Non-pigmented ciliary epithelial cell (primary cell): ENCODE measurements around the gene EPS8L2.
A peak's percentile ranks its signal among the peaks of the same experiment; 100 is the strongest.
"Not testable (repeated sequence)": the region's sequence is repeated elsewhere in the genome, so short reads cannot be mapped to it uniquely, and the experiment has no call there.

Experiments used
- DNase-seq: peaks from one replicate; pipeline ENCODE4 v3.0.0-alpha.2; 2010; ENCODE audit warnings: low read depth

EPS8L2 gene

GRCh38 chr11:690244-690643 lies 15.8 kb upstream of the EPS8L2 start:
- not testable (repeated sequence) for DNase-seq

GRCh38 chr11:690738-691633 lies 15.0 kb upstream of the EPS8L2 start:
- DNase-seq, result no peak

- DNase-seq, result no peak
Observed at GRCh38 chr11:691710-692590, 14.1 kb upstream of the EPS8L2 start.

- DNase-seq, result no peak
Observed at GRCh38 chr11:692824-693414, 13.1 kb upstream of the EPS8L2 start.

- DNase-seq, result no peak
Observed at GRCh38 chr11:693415-693831, 12.6 kb upstream of the EPS8L2 start.

GRCh38 chr11:693887-694562 lies 12.0 kb upstream of the EPS8L2 start:
- DNase-seq, result no peak

- DNase-seq, result peak; percentile 85
Observed at GRCh38 chr11:694563-695287, 11.3 kb upstream of the EPS8L2 start, which contains the start of gene DEAF1. DEAF1 (minus strand) TSS chr11:695222; CDS start chr11:695047, 175 bp downstream.

GRCh38 chr11:695288-695537 lies 10.8 kb upstream of the EPS8L2 start:
- no peak for DNase-seq

GRCh38 chr11:695538-696248 lies 10.3 kb upstream of the EPS8L2 start, which contains the start of gene TMEM80:
TMEM80 (plus strand) TSS chr11:695816; CDS start chr11:695828, 12 bp downstream.
- peak; percentile 70 for DNase-seq

- peak; percentile 81 for DNase-seq
Observed at GRCh38 chr11:696955-697491, 9.0 kb upstream of the EPS8L2 start.

- no peak for DNase-seq
Observed at GRCh38 chr11:697811-698311, 8.2 kb upstream of the EPS8L2 start.

GRCh38 chr11:698493-699115 lies 7.4 kb upstream of the EPS8L2 start:
- no peak for DNase-seq

GRCh38 chr11:699116-699508 lies 6.9 kb upstream of the EPS8L2 start:
- DNase-seq, result no peak

GRCh38 chr11:699753-700152 lies 6.3 kb upstream of the EPS8L2 start:
- DNase-seq, result no peak

- no peak for DNase-seq
Observed at GRCh38 chr11:701741-702461, 4.1 kb upstream of the EPS8L2 start.

GRCh38 chr11:702462-703461 lies 3.3 kb upstream of the EPS8L2 start:
- no peak for DNase-seq

- no peak for DNase-seq
Observed at GRCh38 chr11:703506-703905, 2.5 kb upstream of the EPS8L2 start.

- DNase-seq, result no peak
Observed at GRCh38 chr11:704228-704674, 1.8 kb upstream of the EPS8L2 start.
